Cerebellar nuclear complex (tissue), 1 donor: Measurements from ENCODE around the gene AGO3.
"Not testable (repeated sequence)": the region's sequence is repeated elsewhere in the genome, so short reads cannot be mapped to it uniquely, and the experiment has no call there.

Experiments
- DNase-seq, 2 experiments: peaks; one replicate each; lab custom pipeline; 2025; lab: John Stamatoyannopoulos, UW

AGO3 gene

DNA sequence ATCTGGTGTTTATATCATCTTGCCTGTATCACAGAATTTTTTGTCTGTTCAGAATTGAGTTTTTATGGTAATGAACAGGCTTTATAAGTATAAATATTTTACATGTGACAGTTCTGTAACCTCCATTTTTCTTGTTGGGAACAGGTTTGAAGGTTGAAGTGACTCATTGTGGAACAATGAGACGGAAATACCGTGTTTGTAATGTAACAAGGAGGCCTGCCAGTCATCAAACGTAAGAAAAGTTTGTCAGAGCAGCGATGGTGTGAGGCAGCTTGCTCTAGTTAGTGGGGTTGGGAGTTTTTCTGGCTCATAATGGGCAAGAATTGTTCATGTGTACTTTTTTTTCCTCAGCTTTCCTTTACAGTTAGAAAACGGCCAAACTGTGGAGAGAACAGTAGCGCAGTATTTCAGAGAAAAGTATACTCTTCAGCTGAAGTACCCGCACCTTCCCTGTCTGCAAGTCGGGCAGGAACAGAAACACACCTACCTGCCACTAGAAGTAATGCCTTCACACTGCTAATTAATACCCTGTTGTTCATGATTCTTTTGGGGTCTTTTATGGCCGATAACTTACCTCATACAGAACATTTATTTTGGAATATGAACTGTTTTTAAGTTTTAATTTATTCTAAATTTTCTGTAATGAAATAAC, 77.8 kb downstream of the AGO3 start:
- no peak for DNase-seq

DNA sequence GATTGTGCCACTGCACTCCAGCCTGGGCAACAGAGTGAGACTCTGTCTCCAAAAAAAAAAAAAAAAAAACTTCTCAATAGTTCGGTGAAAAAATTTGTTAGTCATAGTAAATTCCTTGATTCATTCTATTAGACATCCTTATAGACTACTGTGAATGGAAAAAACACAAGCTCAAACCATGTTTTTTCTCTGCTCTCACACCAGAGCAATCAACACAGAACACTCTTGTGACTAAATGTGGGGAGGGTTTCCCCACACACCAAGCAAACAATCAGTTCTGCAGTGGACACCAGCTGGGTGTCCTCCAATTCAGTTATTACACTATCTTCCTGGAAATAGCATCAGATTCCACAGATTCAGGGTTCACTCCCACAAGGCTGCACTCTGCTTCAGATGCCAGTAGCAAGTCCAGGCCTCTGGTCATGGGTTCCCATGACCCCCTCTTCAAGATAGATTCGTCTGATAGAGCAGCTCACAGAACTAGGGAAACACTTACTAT, 83.9 kb downstream of the AGO3 start:
- DNase-seq = no peak

DNA sequence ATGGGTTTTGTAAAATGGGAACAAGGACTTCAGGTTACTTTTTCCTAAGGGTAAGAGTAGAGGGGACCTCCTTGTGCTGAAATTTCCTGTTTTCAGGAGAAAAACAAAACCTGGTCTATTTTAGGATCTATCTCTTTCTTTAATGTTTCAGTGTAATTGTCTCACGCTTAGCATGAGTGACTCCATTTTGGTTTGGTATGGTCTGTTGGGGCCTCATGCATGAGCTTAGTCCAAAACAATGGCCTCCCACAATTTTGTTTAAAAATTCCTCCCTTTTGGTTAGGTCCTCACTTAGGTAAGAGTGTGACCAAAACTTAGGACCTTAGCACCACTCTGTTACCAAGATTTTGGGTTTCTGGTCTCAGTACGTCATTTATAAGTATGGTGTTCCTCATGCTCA, 85.8 kb downstream of the AGO3 start:
- DNase-seq = no peak

DNA sequence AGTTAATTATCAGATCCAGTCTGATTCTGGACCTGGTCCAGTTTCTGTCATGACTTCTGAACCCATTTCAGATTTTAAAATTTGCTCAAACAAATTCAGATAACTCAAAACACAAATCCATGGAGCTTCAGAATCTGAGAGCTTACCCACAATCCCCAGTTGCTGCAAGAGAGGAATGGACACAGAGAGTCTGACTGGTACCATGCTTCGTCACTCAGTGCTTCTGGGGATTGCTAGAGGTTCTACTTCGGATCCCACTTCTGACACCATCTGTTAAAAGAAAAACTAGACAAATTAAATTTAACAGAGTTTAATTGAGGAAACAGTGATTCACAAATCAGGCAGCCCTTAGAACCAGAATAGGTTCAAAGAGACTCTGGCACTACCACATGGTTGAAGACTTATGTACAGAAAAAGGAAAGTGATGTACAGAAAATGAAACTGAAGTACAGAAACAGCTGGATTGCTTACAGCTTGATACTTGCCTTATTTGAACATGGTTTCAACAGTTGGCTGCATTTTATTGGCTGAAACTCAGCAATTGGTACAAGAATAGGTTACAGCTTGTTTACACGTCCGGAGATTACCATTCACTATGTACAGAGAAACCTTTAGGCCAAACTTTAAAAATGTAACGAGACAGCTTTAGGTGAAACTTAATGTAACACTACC, 92.3 kb downstream of the AGO3 start:
- DNase-seq = no peak

DNA sequence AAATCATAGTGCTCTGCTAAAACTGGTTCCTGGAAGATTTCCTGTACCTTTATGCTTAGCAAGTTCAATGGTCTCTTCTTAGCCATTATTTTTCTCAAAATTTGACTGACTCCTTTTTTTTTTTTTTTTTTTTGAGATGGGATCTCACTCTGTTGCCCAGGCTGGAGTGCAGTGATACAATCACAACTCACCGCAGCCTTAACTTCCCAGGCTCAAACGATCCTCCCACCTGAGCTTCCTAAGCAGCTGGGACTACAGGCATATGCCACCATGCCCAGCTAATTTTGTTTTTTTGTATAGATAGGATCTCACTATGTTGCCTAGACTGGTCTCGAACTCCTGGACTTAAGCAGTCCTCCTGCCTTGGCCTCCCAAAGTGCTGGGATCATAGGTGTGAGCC, 93.1 kb downstream of the AGO3 start:
- not testable (repeated sequence) for DNase-seq

DNA sequence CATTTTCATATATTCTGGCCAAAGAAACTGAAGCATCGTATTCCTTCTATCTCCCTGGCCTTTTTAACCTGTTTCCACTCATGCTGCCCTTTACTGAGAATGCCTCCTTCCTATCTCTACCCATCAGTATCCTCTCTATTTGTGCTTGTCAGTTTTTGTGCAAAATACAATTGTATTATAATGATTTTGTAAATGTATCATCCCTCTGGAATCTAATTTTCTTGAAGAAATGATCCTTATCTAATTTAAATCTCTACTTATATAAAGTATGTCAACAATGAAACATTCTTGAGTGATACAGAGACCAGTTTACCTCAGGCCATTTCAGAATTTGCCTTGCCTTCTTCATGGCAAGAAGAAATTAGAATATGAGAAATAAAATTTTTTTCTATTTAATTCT, 93.9 kb downstream of the AGO3 start:
- DNase-seq = no peak

DNA sequence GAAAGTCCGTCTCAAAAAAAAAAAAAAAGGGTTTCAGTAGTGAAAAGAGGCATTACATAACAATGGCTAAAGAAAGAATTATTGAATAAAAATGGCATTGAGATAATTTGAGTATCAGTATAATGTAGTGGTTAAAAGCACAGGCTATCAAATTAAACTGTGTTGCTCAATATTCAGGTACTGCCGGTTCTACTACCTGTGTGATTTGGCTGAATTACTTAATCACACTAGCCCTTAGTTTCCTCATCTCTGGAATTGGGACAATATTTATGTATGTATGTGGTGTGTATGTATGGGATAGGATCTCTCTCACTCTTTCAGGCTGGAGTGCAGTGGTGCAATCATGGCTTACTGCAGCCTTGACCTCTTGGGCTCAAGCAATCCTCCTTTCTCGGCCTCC, 96.9 kb downstream of the AGO3 start:
- DNase-seq = no peak

DNA sequence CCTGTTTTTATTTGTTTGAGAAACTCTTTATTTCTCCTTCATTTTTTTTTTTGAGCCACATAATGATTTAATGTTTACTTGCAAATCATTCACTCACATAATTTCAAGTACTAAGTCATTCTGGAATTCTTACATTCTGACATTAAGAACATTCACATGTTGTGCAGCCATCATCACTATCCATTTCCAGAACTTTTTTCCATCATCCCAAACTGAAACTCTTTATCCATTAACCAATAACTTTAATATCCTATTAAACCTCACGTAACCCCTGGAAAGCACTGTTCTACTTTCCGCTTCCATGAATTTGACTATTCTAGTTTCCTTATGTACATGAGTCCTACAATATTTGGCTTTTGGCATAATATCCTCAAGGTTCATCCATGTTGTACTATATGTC, 100.5 kb downstream of the AGO3 start:
- DNase-seq = no peak

DNA sequence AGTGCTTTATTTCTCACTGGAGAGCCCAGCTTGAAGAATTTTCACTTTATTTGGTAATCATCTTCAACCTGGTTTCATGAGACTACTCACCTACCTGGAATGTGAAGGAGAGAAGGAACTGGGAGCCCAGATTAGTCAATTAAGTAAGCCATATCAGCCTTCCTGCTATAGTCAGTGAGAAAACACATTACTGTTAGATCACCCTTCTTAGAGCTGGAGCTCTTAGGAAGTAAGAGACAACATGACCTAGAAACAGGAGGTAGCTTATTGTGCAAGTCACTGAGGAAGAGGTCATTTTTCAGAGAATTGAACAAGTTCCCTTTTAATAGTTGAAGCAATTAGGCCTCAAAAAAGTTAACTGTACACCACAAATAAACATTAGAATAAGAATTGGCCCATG, 103.8 kb downstream of the AGO3 start:
- no peak for DNase-seq

DNA sequence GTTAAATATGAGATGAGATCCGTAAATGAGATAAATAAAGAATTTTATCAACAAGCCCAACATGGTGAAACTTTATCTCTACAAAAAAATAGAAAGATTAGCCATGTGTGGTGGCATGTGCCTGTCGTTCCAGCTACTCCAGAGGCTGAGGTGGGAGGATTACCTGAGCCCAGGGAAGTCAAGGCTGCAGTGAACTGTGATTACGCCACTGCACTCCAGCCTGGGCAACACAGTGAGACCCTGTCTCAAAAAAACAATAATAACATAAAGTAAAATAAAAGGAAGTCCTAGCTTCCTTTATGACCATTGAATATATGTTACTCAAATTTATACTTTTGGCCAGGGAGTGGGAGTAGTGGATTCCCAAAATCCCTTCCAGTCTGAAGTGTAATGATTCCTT, 104.2 kb downstream of the AGO3 start:
- DNase-seq = no peak

DNA sequence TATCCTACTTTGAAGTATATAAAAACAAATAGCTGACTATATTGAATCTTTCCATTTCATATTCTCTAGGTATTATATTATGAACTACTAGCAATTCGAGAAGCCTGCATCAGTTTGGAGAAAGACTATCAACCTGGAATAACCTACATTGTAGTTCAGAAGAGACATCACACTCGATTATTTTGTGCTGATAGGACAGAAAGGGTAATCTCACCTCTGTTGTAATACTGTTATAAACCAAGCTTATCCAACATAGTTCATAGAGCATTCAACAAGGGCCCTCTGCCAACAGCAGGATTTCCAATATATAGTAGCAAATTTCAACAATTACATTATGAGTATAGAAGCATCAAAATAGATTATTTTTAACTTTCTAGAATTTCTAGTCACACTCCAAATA, 109.3 kb downstream of the AGO3 start:
- DNase-seq = no peak

DNA sequence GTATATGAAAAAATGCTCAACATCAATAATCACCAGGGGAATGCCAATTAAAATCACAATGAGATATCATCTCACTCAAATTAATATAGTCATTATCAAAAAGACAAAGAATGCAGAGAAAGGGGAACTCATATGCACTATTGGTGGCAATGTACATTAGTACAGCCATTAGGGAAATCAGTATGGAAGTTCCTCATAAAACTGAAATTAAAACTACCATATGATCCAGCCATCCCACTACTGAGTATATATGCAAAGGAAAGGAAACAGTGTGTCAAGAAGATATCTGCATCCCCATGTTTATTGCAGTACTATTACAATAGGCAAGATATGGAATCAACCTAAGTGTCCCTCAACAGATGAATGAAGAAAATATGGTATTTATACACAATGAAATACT, 120.9 kb downstream of the AGO3 start:
- no peak for DNase-seq

DNA sequence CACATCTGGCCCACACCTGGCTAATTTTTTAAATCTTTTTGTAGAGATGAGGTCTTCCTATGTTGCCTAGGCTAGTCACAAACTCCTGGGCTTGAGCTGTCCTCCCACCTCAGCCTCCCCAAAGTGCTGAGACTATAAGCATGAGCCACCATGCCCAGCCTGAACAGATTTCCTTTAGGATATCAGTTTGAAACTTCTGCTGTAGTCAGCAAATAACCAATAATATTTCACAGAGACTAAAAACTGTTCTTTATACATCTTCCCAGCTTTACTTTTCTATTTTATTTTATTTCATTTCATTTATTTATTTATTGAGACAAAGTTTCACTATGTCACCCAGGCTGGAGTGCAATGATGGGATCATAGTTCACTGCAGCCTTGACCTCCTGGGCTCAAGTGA, 123.1 kb downstream of the AGO3 start:
- no peak for DNase-seq

DNA sequence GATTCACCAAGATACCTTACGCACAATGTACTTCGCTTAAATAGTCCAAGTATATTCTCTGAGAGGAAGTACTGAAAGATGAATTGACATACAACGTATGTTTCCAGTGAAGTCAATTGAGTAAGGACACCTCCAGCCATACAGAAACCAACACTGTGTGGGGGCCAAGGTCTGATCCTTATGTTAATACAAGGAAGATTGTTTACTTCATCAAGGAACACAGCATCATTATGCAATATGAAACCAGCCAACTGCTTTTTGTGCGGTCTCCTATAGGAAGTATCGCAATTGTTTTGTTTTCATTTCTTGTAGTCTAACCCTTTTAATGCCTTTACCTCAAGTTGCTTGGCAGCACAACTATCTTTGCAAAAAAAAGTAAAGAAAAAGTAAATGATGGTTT, 124.8 kb downstream of the AGO3 start:
- DNase-seq = no peak

DNA sequence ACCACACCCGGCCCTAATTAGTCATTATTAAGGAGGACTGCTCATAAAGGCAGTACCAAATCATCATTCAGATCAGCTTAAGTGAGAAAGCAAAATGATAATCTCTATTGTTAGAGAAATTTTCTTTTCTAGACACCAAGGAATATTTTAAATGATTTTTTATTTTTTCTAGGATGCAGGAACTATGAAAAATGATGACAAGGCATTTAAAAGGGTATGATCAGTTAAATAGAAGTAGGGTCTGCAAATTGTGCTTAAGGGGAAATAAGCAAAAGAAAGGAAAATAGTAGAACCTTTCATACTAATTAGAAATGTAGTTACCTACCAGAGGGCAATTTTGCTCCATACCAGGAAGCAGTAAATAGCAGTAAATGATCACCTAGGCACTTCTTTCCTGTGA, 131.4 kb downstream of the AGO3 start:
- DNase-seq = no peak

DNA sequence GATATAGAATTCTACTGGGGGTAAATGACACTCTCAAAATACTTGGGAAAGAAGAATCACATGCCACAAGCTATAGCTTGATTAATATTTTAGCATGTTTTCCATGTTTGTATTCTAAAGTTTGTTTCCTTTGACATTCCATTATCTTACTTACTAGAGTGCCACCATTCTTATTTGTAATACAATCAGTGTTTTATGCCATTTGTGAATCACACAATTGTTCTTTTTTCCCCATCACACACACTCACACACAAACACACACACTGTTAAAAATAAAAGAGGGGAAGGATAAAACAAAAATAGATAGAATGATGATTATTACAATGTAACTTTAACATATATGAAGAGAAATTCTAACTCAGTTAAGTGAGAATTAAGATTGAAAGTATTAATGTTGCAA, 137.0 kb downstream of the AGO3 start:
- DNase-seq = no peak

DNA sequence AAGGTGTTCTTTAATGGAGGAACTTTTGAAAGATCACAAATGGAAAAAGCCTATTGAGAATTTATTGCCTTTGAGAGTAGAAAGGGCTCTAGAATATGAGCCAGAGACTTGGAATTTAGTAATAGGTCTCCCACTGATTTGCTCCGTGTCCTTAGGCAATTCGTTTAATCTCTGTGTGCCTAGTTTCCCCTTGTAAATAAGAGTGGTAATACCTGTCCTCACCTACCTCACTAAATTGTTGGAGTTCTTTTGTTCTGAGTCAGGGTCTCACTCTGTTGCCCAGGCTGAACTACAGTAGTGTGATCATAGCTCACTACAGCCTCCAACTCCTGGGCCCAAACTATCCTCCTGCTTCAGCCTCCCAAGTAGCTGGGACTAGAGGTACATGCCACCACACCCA, 138.0 kb downstream of the AGO3 start:
- no peak for DNase-seq

DNA sequence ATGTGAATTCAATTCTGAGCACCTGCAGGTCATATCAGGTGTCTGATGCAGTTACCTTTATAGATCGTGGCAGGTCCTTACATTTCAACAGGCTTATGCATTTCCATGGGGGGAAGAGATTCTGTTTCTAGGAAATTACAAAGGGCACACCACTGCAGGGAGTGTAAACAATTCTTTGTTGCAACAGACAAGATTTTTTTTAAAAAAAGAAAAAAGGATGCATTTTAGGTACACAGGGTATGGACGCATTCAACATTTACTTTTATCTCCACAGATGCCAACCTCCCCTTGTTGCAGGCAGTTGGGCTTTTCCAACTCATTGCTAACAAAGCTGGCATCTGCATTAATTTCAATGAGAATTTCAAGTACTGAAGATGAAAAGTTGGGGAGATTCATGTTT, 139.4 kb downstream of the AGO3 start:
- no peak for DNase-seq

DNA sequence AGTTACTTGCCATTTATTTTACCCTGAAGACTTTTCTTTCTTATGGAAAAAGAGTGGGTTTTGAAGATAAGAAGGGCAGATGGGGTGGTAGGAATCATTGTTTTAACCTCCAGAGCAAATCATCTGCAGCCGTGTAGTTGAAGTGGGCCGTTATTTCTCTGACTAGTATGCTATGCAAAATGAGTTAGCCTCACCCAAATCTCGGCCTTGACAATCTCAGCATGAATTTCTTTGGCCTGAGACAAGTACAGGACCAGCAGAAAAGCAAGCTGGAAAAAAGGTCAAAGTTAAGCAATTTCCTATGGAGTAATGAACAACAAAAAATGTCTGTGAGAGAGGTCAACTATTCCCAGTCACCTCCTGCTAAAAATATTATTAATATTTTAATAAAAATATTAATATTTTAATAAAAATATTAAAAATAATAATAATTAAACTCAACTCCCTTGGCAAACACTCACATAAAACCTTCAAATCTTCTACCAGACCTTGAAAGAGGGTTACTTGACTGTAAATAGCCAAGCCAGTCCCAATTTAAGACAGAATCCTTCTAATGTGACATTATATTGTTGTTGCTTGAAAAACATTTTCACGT, 146.2 kb downstream of the AGO3 start:
- no peak for DNase-seq

DNA sequence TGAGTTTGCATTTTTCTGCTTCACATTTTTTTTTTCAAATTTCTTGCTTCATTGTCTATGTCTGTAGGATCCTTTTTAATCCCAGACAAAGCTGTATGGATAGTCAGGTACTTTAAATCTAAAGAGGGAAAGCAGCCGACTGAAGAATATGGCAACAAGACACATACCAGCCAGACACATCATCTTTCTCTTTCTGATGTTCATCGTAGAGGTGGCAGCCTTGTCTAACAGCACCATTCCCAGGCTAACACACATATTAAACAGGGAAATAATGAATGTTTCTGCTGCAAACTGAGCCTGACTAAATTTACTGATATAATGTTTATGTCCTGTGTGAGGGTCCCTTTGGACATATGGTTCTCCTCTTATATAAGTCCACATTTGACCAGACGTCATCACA, 149.3 kb downstream of the AGO3 start:
- DNase-seq = no peak

DNA sequence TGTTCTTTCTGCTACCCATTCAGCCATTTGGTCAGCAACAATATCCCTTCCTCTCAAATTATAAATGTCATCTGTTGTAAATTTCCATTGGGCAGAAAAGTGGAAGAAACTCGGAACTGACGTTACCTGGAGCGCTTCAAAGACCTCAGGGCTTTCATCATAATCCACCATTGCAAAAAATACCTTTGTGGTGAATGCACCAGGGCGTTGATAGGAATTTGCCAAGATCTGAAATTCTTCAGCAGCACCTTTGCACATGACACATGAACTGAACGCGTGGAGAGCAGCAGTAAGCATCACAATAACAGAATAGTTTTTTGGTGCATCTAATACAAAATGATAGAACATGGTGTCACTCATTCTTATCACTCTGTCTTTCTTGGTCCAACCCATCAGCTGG, 149.9 kb downstream of the AGO3 start:
- no peak for DNase-seq

DNA sequence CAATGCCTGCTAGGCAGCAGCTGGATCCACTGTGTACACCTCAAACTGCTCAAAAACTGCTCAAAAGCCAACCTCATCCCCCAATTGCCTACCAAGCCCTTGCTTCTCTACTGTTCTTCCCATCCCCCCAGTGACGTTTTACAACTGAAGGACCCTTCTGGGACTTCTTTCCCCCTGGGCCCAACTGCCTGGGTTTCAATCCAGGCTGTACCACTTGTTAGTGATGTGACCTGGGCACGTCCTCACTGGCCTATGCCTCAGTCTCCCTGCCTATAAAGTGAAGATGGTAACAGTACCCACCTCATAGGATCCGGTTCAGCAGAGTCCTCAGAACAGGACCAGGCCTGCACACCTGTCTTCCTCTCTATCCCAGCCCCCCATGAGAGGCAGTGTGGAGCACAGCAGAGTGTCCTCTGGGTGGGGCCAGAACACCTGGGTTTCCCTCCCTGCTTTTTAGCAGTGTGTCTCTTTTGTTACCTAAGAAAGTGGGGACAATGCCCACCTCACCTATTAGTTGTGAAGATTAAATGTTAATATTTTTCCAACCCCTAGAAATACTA, 151.1 kb downstream of the AGO3 start:
- DNase-seq = no peak

DNA sequence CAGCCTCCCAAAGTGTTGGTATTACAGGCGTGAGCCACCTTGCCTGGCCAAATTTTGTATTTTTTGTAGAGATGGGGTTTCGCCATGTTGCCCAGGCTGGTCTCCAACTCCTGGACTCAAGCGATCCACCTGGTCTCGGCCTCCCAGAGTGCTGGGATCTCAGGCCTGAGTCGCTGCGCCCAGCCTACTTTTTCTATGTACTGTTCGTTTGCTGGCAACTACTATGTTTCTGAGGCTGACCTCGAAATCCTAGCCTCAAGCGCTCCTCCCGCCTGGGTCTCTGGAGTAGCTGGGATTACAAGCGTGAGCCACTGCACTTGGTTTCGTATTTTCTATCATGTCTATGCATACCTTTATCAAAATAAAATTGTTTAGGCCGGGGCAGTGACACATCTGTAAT, 152.3 kb downstream of the AGO3 start:
- DNase-seq = no peak
